GM12873 (cell line): ENCODE data around the gene CFL2.

Source experiments
- TF ChIP-seq, protein P1 (sequence below): IDR thresholded peaks from 2 replicates; pipeline ENCODE4 v1.5.1; 2012; ENCODE audit warnings: low read depth, mild to moderate bottlenecking, moderate library complexity, low read length, control low read depth; ENCODE audit not compliant: insufficient read depth; ENCODE audit errors: missing control alignments

Gene CFL2

GRCh38 chr14:34741840-34742239 is 27.4 kb upstream of the CFL2 start:
- TF ChIP-seq, protein P1, sequence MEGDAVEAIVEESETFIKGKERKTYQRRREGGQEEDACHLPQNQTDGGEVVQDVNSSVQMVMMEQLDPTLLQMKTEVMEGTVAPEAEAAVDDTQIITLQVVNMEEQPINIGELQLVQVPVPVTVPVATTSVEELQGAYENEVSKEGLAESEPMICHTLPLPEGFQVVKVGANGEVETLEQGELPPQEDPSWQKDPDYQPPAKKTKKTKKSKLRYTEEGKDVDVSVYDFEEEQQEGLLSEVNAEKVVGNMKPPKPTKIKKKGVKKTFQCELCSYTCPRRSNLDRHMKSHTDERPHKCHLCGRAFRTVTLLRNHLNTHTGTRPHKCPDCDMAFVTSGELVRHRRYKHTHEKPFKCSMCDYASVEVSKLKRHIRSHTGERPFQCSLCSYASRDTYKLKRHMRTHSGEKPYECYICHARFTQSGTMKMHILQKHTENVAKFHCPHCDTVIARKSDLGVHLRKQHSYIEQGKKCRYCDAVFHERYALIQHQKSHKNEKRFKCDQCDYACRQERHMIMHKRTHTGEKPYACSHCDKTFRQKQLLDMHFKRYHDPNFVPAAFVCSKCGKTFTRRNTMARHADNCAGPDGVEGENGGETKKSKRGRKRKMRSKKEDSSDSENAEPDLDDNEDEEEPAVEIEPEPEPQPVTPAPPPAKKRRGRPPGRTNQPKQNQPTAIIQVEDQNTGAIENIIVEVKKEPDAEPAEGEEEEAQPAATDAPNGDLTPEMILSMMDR: no peak

- TF ChIP-seq, protein P1: no peak
These were observed 18.9 kb upstream of the CFL2 start for GRCh38 chr14:34733245-34733644.

GRCh38 chr14:34732802-34733201 is 18.4 kb upstream of the CFL2 start:
- TF ChIP-seq, protein P1: no peak

- TF ChIP-seq, protein P1: no peak
These were observed 9.5 kb upstream of the CFL2 start for GRCh38 chr14:34723867-34724266.

GRCh38 chr14:34722723-34723545 is 8.5 kb upstream of the CFL2 start:
- TF ChIP-seq, protein P1: peak; percentile 86

- TF ChIP-seq, protein P1: no peak
These were observed 6.7 kb upstream of the CFL2 start for GRCh38 chr14:34721129-34721528.

GRCh38 chr14:34718750-34719304 is 4.4 kb upstream of the CFL2 start:
- TF ChIP-seq, protein P1: no peak
